ENCODE data around the gene CORIN. TPM values are rescaled to one million over a fixed set of nuclear protein-coding genes. Genes with fewer than 3 reads are reported as not detected.
"Not testable (repeated sequence)": the region's sequence is repeated elsewhere in the genome, so short reads cannot be mapped to it uniquely, and the experiment has no call there.

Gene CORIN
- total RNA-seq, 2 experiments from 2014 or later, result 0.56 TPM; not detected in 1

GRCh38 chr4:47711646-47712045, 126.2 kb downstream of the CORIN start:
- Mint-ChIP-seq H3K27ac (no peak overlapping the region), H3K36me3 (no peaks in the 10 kb centered on the region), H3K4me3 (no peak overlapping the region), H3K27me3 (peaks cover 26% of the 10 kb centered on the region), H3K9me3 (no peaks in the 10 kb centered on the region), H3K4me1 (ENCODE audit: low read depth) (no peaks in the 10 kb centered on the region)
- intact Hi-C loops (cut with micrococcal nuclease), result no loop called here
- no peak for DNase-seq
- ChIA-PET POLR2A (no interaction called here), CTCF (interaction anchor here (0.7 to 1.3 kb wide), 2 partner anchors 9 to 41 kb away, joined by 3 read pairs; no protein-coding TSS in a partner anchor)

- ChIA-PET POLR2A (no interaction called here), CTCF (interaction anchor here (1.3 kb wide), 1 partner anchor 41 kb away, joined by 3 read pairs; no protein-coding TSS in a partner anchor)
- Mint-ChIP-seq H3K36me3 (no peaks in the 10 kb centered on the region), H3K4me1 (ENCODE audit: low read depth) (no peaks in the 10 kb centered on the region), H3K27me3 (peaks cover 29% of the 10 kb centered on the region), H3K9me3 (no peaks in the 10 kb centered on the region), H3K27ac (no peak overlapping the region), H3K4me3 (no peak overlapping the region)
- intact Hi-C loops (cut with micrococcal nuclease), result no loop called here
- no peak for DNase-seq
Measured at GRCh38 chr4:47711183-47711582, 126.7 kb downstream of the CORIN start.

- H3K27ac Mint-ChIP-seq; H3K4me1 Mint-ChIP-seq (ENCODE audit: low read depth); H3K9me3 Mint-ChIP-seq; DNase-seq; H3K4me3 Mint-ChIP-seq; POLR2A ChIA-PET; intact Hi-C loops (cut with micrococcal nuclease); H3K36me3 Mint-ChIP-seq: not testable (repeated sequence)
- peaks cover 25% of the 10 kb centered on the region for H3K27me3 Mint-ChIP-seq
- CTCF ChIA-PET, result interaction anchor here (0.6 to 2.2 kb wide), 5 partner anchors 20 to 226 kb away, joined by 3 to 22 read pairs (median 3); partner anchors contain the start of gene CORIN
Measured at GRCh38 chr4:47706352-47706751, 131.5 kb downstream of the CORIN start.

- POLR2A ChIA-PET, result no interaction called here
- H3K27ac Mint-ChIP-seq, result no peak overlapping the region
- H3K36me3 Mint-ChIP-seq, result no peaks in the 10 kb centered on the region
- no peak for DNase-seq
- intact Hi-C loops (cut with micrococcal nuclease), result loop anchor here (1.0 kb wide), 2 partner anchors 134 to 228 kb away; no protein-coding TSS in a partner anchor
- no peak overlapping the region for H3K4me3 Mint-ChIP-seq
- CTCF ChIA-PET, result interaction anchor here (0.6 to 2.2 kb wide), 8 partner anchors 11 to 228 kb away, joined by 3 to 22 read pairs (median 3); partner anchors contain the start of gene CORIN
- H3K4me1 Mint-ChIP-seq (ENCODE audit: low read depth), result no peaks in the 10 kb centered on the region
- H3K27me3 Mint-ChIP-seq, result peaks cover 19% of the 10 kb centered on the region
- H3K9me3 Mint-ChIP-seq, result no peaks in the 10 kb centered on the region
Measured at GRCh38 chr4:47705326-47705981, 132.4 kb downstream of the CORIN start.

- Mint-ChIP-seq H3K27me3 (peaks cover 20% of the 10 kb centered on the region), H3K36me3 (no peaks in the 10 kb centered on the region), H3K4me1 (ENCODE audit: low read depth) (no peaks in the 10 kb centered on the region), H3K4me3 (no peak overlapping the region), H3K9me3 (no peaks in the 10 kb centered on the region), H3K27ac (no peak overlapping the region)
- intact Hi-C loops (cut with micrococcal nuclease), result loop anchor here (1.0 kb wide), 2 partner anchors 134 to 228 kb away; no protein-coding TSS in a partner anchor
- CTCF ChIA-PET, result interaction anchor here (0.8 to 2.2 kb wide), 6 partner anchors 11 to 229 kb away, joined by 3 to 22 read pairs (median 3); partner anchors contain the start of gene CORIN
- DNase-seq, result peak; percentile 37
- POLR2A ChIA-PET, result no interaction called here
Measured at GRCh38 chr4:47704693-47705325, 133.1 kb downstream of the CORIN start.

- ChIA-PET POLR2A (no interaction called here), CTCF (interaction anchor here (1.2 to 1.8 kb wide), 2 partner anchors 35 to 133 kb away, joined by 5 to 6 read pairs; no protein-coding TSS in a partner anchor)
- no peak for DNase-seq
- Mint-ChIP-seq H3K9me3 (no peaks in the 10 kb centered on the region), H3K36me3 (no peaks in the 10 kb centered on the region), H3K27me3 (peaks cover 21% of the 10 kb centered on the region), H3K4me3 (no peak overlapping the region), H3K27ac (no peak overlapping the region), H3K4me1 (ENCODE audit: low read depth) (no peaks in the 10 kb centered on the region)
- intact Hi-C loops (cut with micrococcal nuclease), result no loop called here
Measured at GRCh38 chr4:47703956-47704355, 133.9 kb downstream of the CORIN start.

GRCh38 chr4:47703008-47703407, 134.9 kb downstream of the CORIN start:
- ChIA-PET CTCF (interaction anchor here (1.0 to 1.8 kb wide), 3 partner anchors 9 to 134 kb away, joined by 3 to 6 read pairs (median 5); no protein-coding TSS in a partner anchor), POLR2A (no interaction called here)
- no peak overlapping the region for H3K4me3 Mint-ChIP-seq
- no peak overlapping the region for H3K27ac Mint-ChIP-seq
- intact Hi-C loops (cut with micrococcal nuclease), result no loop called here
- no peaks in the 10 kb centered on the region for H3K36me3 Mint-ChIP-seq
- H3K9me3 Mint-ChIP-seq, result no peaks in the 10 kb centered on the region
- no peaks in the 10 kb centered on the region for H3K4me1 Mint-ChIP-seq (ENCODE audit: low read depth)
- peaks cover 17% of the 10 kb centered on the region for H3K27me3 Mint-ChIP-seq
- DNase-seq, result no peak

GRCh38 chr4:47701286-47701685, 136.6 kb downstream of the CORIN start:
- peaks cover 15% of the 10 kb centered on the region for H3K27me3 Mint-ChIP-seq
- POLR2A ChIA-PET, result no interaction called here

GRCh38 chr4:47698837-47699236, 139.0 kb downstream of the CORIN start:
- CTCF ChIA-PET, result interaction anchor here (1.2 kb wide), 1 partner anchor 233 kb away, joined by 3 read pairs; no protein-coding TSS in a partner anchor
- H3K27me3 Mint-ChIP-seq, result peaks cover 16% of the 10 kb centered on the region
- POLR2A ChIA-PET, result no interaction called here
- H3K9me3 Mint-ChIP-seq, result no peaks in the 10 kb centered on the region
- H3K4me1 Mint-ChIP-seq (ENCODE audit: low read depth), result no peaks in the 10 kb centered on the region
- no peak overlapping the region for H3K27ac Mint-ChIP-seq
- no peak for DNase-seq
- H3K36me3 Mint-ChIP-seq, result no peaks in the 10 kb centered on the region
- intact Hi-C loops (cut with micrococcal nuclease), result no loop called here
- no peak overlapping the region for H3K4me3 Mint-ChIP-seq

More at GRCh38 chr4:47701286-47701685, 136.6 kb downstream of the CORIN start:
- H3K36me3 Mint-ChIP-seq, result no peaks in the 10 kb centered on the region
- intact Hi-C loops (cut with micrococcal nuclease), result no loop called here
- no peak for DNase-seq
- H3K9me3 Mint-ChIP-seq, result no peaks in the 10 kb centered on the region
- H3K27ac Mint-ChIP-seq, result no peak overlapping the region
- H3K4me1 Mint-ChIP-seq (ENCODE audit: low read depth), result no peaks in the 10 kb centered on the region
- no peak overlapping the region for H3K4me3 Mint-ChIP-seq
- CTCF ChIA-PET, result interaction anchor here (0.8 to 1.6 kb wide), 3 partner anchors 33 to 233 kb away, joined by 3 to 6 read pairs (median 3); no protein-coding TSS in a partner anchor

GRCh38 chr4:47696823-47697222, 141.0 kb downstream of the CORIN start:
- Mint-ChIP-seq H3K27ac (no peak overlapping the region), H3K36me3 (no peaks in the 10 kb centered on the region), H3K9me3 (no peaks in the 10 kb centered on the region), H3K4me1 (ENCODE audit: low read depth) (no peaks in the 10 kb centered on the region), H3K4me3 (no peak overlapping the region), H3K27me3 (peaks cover 16% of the 10 kb centered on the region)
- ChIA-PET CTCF (interaction anchor here (0.7 to 0.8 kb wide), 2 partner anchors 140 to 232 kb away, joined by 3 read pairs; no protein-coding TSS in a partner anchor), POLR2A (no interaction called here)
- intact Hi-C loops (cut with micrococcal nuclease), result no loop called here
- no peak for DNase-seq

GRCh38 chr4:47695260-47695659, 142.6 kb downstream of the CORIN start:
- Mint-ChIP-seq H3K9me3 (no peaks in the 10 kb centered on the region), H3K36me3 (no peaks in the 10 kb centered on the region), H3K4me3 (no peak overlapping the region), H3K4me1 (ENCODE audit: low read depth) (no peaks in the 10 kb centered on the region), H3K27ac (no peak overlapping the region), H3K27me3 (peaks cover 13% of the 10 kb centered on the region)
- DNase-seq, result no peak
- ChIA-PET CTCF (interaction anchor here (0.5 to 0.9 kb wide), 3 partner anchors 15 to 30 kb away, joined by 3 read pairs; no protein-coding TSS in a partner anchor), POLR2A (no interaction called here)
- intact Hi-C loops (cut with micrococcal nuclease), result no loop called here

GRCh38 chr4:47694322-47694721, 143.5 kb downstream of the CORIN start:
- intact Hi-C loops (cut with micrococcal nuclease), result no loop called here
- Mint-ChIP-seq H3K27ac (no peak overlapping the region), H3K4me1 (ENCODE audit: low read depth) (no peaks in the 10 kb centered on the region), H3K27me3 (peaks cover 10% of the 10 kb centered on the region), H3K36me3 (no peaks in the 10 kb centered on the region), H3K4me3 (no peak overlapping the region), H3K9me3 (no peaks in the 10 kb centered on the region)
- ChIA-PET CTCF (interaction anchor here (0.6 to 1.3 kb wide), 3 partner anchors 8 to 231 kb away, joined by 3 to 4 read pairs (median 3); no protein-coding TSS in a partner anchor), POLR2A (no interaction called here)
- no peak for DNase-seq

All from activated CD4-positive, alpha-beta memory T cell treated with anti-CD3 and anti-CD28 coated beads for 36 hours (primary cell).